MCF 10A (cell line): ENCODE data around the gene PIGP. TPM values are rescaled to one million over a fixed set of nuclear protein-coding genes. Genes with fewer than 3 reads are reported as not detected.

ENCODE experiments used
- BruUV-seq: library from RNA; stranded (reverse); fragments of 400-500 nt; replicated peaks from 2 replicates; lab custom pipeline; 2021; lab: Mats Ljungman, UMichigan
- CTCF ChIA-PET: fragments of 300-600 bp; sonication (Branson Sonifier 250); formaldehyde crosslinking; extraction: SDS; loops from one replicate; lab custom pipeline; 2021; ENCODE audit warnings: antibody characterized with exemption, inconsistent platforms; lab: Yijun Ruan, JAX
- POLR2A ChIA-PET: fragments of 300-600, 350-650 bp; sonication (Branson Sonifier 250); formaldehyde crosslinking; extraction: SDS; loops from one replicate; lab custom pipeline; 2020; ENCODE audit warnings: antibody characterized with exemption, inconsistent platforms; lab: Yijun Ruan, JAX
- DNase-seq: peaks from one replicate; pipeline ENCODE4 v3.0.0-alpha.2; 2018; ENCODE audit not compliant: unreplicated experiment
- H3K27ac Mint-ChIP-seq: one replicate; pipeline ENCODE4 v1.8.0; 2022; ENCODE audit warnings: mild to moderate bottlenecking, low read depth, mixed read lengths; ENCODE audit not compliant: unreplicated experiment
- H3K27me3 Mint-ChIP-seq: one replicate; pipeline ENCODE4 v1.8.0; 2022; ENCODE audit warnings: mixed read lengths; ENCODE audit not compliant: insufficient read depth, unreplicated experiment
- H3K36me3 Mint-ChIP-seq: one replicate; pipeline ENCODE4 v1.8.0; 2022; ENCODE audit warnings: mild to moderate bottlenecking, moderate library complexity, mixed read lengths; ENCODE audit not compliant: insufficient read depth, unreplicated experiment
- H3K4me1 Mint-ChIP-seq: one replicate; pipeline ENCODE4 v1.8.0; 2022; ENCODE audit warnings: mixed read lengths; ENCODE audit not compliant: insufficient read depth, unreplicated experiment
- H3K4me3 Mint-ChIP-seq: one replicate; pipeline ENCODE4 v1.8.0; 2022; ENCODE audit warnings: mild to moderate bottlenecking, moderate library complexity, mixed read lengths; ENCODE audit not compliant: unreplicated experiment
- H3K9me3 Mint-ChIP-seq: one replicate; pipeline ENCODE4 v1.8.0; 2022; ENCODE audit warnings: mixed read lengths; ENCODE audit not compliant: unreplicated experiment
- intact Hi-C: fragments of 100-400 bp; cut with micrococcal nuclease; formaldehyde crosslinking; loops from 2 replicates; pipeline ENCODE4 v1.14.1; 2022
- total RNA-seq: library from RNA; stranded (reverse); gene quantifications from 2 replicates; pipeline ENCODE4 v1.2.3, GENCODE V29; 2022
- TF ChIP-seq, protein P1 (sequence below): fragments of 200-600 bp; IDR thresholded peaks from one replicate; pipeline ENCODE4 v1.8.0; 2022; ENCODE audit warnings: antibody characterized with exemption, mild to moderate bottlenecking; ENCODE audit not compliant: unreplicated experiment

Gene PIGP
- total RNA-seq, 1 experiment from 2014 or later = 29.8 TPM

- Mint-ChIP-seq H3K27me3 (no peaks in the 10 kb centered on the region), H3K9me3 (no peaks in the 10 kb centered on the region), H3K36me3 (peaks cover 75% of the 10 kb centered on the region), H3K4me1 (no peaks in the 10 kb centered on the region), H3K4me3 (no peak overlapping the region), H3K27ac (no peak overlapping the region)
- DNase-seq = no peak
- no TSS peak for BruUV-seq
- CTCF ChIA-PET = no interaction called here
- POLR2A ChIA-PET = no interaction called here
- intact Hi-C loops = no loop called here
- TF ChIP-seq, protein P1, sequence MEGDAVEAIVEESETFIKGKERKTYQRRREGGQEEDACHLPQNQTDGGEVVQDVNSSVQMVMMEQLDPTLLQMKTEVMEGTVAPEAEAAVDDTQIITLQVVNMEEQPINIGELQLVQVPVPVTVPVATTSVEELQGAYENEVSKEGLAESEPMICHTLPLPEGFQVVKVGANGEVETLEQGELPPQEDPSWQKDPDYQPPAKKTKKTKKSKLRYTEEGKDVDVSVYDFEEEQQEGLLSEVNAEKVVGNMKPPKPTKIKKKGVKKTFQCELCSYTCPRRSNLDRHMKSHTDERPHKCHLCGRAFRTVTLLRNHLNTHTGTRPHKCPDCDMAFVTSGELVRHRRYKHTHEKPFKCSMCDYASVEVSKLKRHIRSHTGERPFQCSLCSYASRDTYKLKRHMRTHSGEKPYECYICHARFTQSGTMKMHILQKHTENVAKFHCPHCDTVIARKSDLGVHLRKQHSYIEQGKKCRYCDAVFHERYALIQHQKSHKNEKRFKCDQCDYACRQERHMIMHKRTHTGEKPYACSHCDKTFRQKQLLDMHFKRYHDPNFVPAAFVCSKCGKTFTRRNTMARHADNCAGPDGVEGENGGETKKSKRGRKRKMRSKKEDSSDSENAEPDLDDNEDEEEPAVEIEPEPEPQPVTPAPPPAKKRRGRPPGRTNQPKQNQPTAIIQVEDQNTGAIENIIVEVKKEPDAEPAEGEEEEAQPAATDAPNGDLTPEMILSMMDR = no peak
Observed at GRCh38 chr21:37093977-37094376, 21.1 kb upstream of the PIGP start.

- BruUV-seq = no TSS peak
- Mint-ChIP-seq H3K4me1 (peaks cover 3% of the 10 kb centered on the region), H3K9me3 (no peaks in the 10 kb centered on the region), H3K27me3 (no peaks in the 10 kb centered on the region), H3K27ac (no peak overlapping the region), H3K4me3 (no peak overlapping the region), H3K36me3 (peaks cover 36% of the 10 kb centered on the region)
- intact Hi-C loops = no loop called here
- TF ChIP-seq, protein P1 = no peak
- POLR2A ChIA-PET = interaction anchor here (1.3 kb wide), 1 partner anchor 13 kb away, joined by 5 read pairs; no protein-coding TSS in a partner anchor
- peak; percentile 57 for DNase-seq
- CTCF ChIA-PET = interaction anchor here (0.6 to 1.0 kb wide), 4 partner anchors 9 to 145 kb away, joined by 3 read pairs; no protein-coding TSS in a partner anchor
Observed at GRCh38 chr21:37088186-37088735, 15.4 kb upstream of the PIGP start.

DNA sequence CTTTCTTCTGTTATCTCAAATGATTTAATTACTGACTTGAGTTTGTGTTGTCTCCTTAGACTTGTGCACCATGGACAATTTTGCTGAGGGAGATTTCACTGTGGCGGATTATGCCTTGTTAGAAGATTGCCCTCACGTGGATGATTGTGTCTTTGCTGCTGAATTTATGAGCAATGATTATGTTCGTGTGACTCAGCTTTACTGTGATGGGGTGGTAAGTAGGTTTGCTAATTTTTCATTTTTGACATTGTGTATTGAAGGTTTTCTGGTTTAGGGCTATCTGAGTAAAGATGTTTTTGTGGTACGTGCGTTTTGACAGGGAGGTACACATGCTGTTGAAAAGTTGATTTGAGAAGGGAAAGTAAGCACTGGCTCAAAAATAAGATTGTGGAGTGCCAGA is 14.3 kb upstream of the PIGP start:
- ChIA-PET POLR2A (interaction anchor here (1.1 kb wide), 2 partner anchors 9 to 10 kb away, joined by 4 read pairs; no protein-coding TSS in a partner anchor), CTCF (interaction anchor here (0.5 to 2.0 kb wide), 11 partner anchors 9 to 829 kb away, joined by 3 to 6 read pairs (median 4); partner anchors contain the start of gene HLCS)
- Mint-ChIP-seq H3K4me3 (no peak overlapping the region), H3K36me3 (peaks cover 25% of the 10 kb centered on the region), H3K27me3 (no peaks in the 10 kb centered on the region), H3K27ac (no peak overlapping the region), H3K9me3 (no peaks in the 10 kb centered on the region), H3K4me1 (peaks cover 8% of the 10 kb centered on the region)
- intact Hi-C loops = loop anchor here (1.0 kb wide), 1 partner anchor 110 kb away; no protein-coding TSS in a partner anchor
- peak; percentile 69 for DNase-seq
- BruUV-seq = no TSS peak
- TF ChIP-seq, protein P1 = peak; percentile 28

DNA sequence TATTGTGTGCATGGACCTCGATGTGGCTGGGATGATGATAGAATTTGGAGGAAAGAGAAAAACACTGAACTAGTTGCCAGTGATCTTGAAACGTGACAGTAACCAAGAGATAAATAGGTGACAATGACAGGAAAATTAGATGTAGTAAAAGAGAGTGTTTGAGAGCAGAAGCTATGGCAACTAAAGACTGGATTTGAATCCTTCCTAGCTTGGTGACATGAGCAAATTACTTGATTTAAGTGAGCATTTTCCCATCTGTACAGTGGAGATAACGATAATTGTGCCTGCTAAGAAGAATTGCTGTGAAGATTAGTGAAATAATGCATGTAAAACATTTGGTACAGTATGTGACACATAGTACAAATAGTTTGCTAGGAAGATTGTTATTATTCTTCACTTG is 12.9 kb upstream of the PIGP start:
- TF ChIP-seq, protein P1 = no peak
- H3K36me3 Mint-ChIP-seq = peaks cover 15% of the 10 kb centered on the region
- no peaks in the 10 kb centered on the region for H3K9me3 Mint-ChIP-seq
- H3K27me3 Mint-ChIP-seq = no peaks in the 10 kb centered on the region
- DNase-seq = no peak
- BruUV-seq = no TSS peak
- H3K4me1 Mint-ChIP-seq = peaks cover 9% of the 10 kb centered on the region
- no peak overlapping the region for H3K27ac Mint-ChIP-seq
- ChIA-PET POLR2A (no interaction called here), CTCF (interaction anchor here (0.7 to 2.0 kb wide), 5 partner anchors 10 to 146 kb away, joined by 3 to 6 read pairs (median 4); no protein-coding TSS in a partner anchor)
- intact Hi-C loops = no loop called here
- H3K4me3 Mint-ChIP-seq = no peak overlapping the region
